ENCODE data around the gene ADGRE3.
"Not testable (repeated sequence)": the region's sequence is repeated elsewhere in the genome, so short reads cannot be mapped to it uniquely, and the experiment has no call there.

The ADGRE3 gene

GRCh38 chr19:14661372-14661924 is 13.2 kb downstream of the ADGRE3 start:
- no peak for DNase-seq (ENCODE audit: low read depth)

- DNase-seq (ENCODE audit: low read depth), result no peak
Measured at GRCh38 chr19:14659874-14660489, 14.7 kb downstream of the ADGRE3 start.

- no peak for DNase-seq (ENCODE audit: low read depth)
Measured at GRCh38 chr19:14655726-14656125, 18.9 kb downstream of the ADGRE3 start.

- DNase-seq (ENCODE audit: low read depth), result no peak
Measured at GRCh38 chr19:14654786-14655560, 19.7 kb downstream of the ADGRE3 start.

- DNase-seq (ENCODE audit: low read depth), result no peak
Measured at GRCh38 chr19:14650161-14650560, 24.5 kb downstream of the ADGRE3 start.

GRCh38 chr19:14649020-14649419 is 25.6 kb downstream of the ADGRE3 start:
- no peak for DNase-seq (ENCODE audit: low read depth)

GRCh38 chr19:14648506-14648905 is 26.1 kb downstream of the ADGRE3 start:
- no peak for DNase-seq (ENCODE audit: low read depth)

GRCh38 chr19:14639536-14640277 is 34.9 kb downstream of the ADGRE3 start:
- no peak for DNase-seq (ENCODE audit: low read depth)

GRCh38 chr19:14632286-14632685 is 42.4 kb downstream of the ADGRE3 start:
- no peak for DNase-seq (ENCODE audit: low read depth)

GRCh38 chr19:14629557-14629956 is 45.1 kb downstream of the ADGRE3 start:
- no peak for DNase-seq (ENCODE audit: low read depth)

GRCh38 chr19:14624491-14624890 is 50.2 kb downstream of the ADGRE3 start:
- DNase-seq (ENCODE audit: low read depth), result not testable (repeated sequence)

- DNase-seq (ENCODE audit: low read depth), result no peak
Measured at GRCh38 chr19:14619404-14619803, 55.2 kb downstream of the ADGRE3 start.

- DNase-seq (ENCODE audit: low read depth), result no peak
Measured at GRCh38 chr19:14616407-14616806, 58.2 kb downstream of the ADGRE3 start.

GRCh38 chr19:14615623-14616022 is 59.0 kb downstream of the ADGRE3 start:
- DNase-seq (ENCODE audit: low read depth), result no peak

GRCh38 chr19:14614099-14614412 is 60.6 kb downstream of the ADGRE3 start:
- DNase-seq (ENCODE audit: low read depth), result no peak

- DNase-seq (ENCODE audit: low read depth), result not testable (repeated sequence)
Measured at GRCh38 chr19:14613399-14614098, 61.1 kb downstream of the ADGRE3 start.

GRCh38 chr19:14612657-14613056 is 62.0 kb downstream of the ADGRE3 start:
- no peak for DNase-seq (ENCODE audit: low read depth)

GRCh38 chr19:14612242-14612641 is 62.4 kb downstream of the ADGRE3 start:
- not testable (repeated sequence) for DNase-seq (ENCODE audit: low read depth)

GRCh38 chr19:14611051-14611450 is 63.6 kb downstream of the ADGRE3 start:
- DNase-seq (ENCODE audit: low read depth), result no peak

- no peak for DNase-seq (ENCODE audit: low read depth)
Measured at GRCh38 chr19:14606627-14607026, 68.0 kb downstream of the ADGRE3 start.

GRCh38 chr19:14603990-14604387 is 70.7 kb downstream of the ADGRE3 start:
- no peak for DNase-seq (ENCODE audit: low read depth)

GRCh38 chr19:14599548-14600147 is 75.0 kb downstream of the ADGRE3 start:
- DNase-seq (ENCODE audit: low read depth), result no peak
